ENCODE results near the gene ASH1L.
"Not testable (repeated sequence)": the region's sequence is repeated elsewhere in the genome, so short reads cannot be mapped to it uniquely, and the experiment has no call there.

The ASH1L gene

GRCh38 chr1:155553349-155553748, 9.3 kb downstream of the ASH1L start:
- no peak for DNase-seq

GRCh38 chr1:155548706-155549105, 13.9 kb downstream of the ASH1L start:
- no peak for DNase-seq

GRCh38 chr1:155540000-155540874, 22.4 kb downstream of the ASH1L start:
- DNase-seq, result no peak

GRCh38 chr1:155537193-155537592, 25.4 kb downstream of the ASH1L start:
- no peak for DNase-seq

GRCh38 chr1:155531624-155532023, 31.0 kb downstream of the ASH1L start:
- peak; percentile 39 for DNase-seq

- no peak for DNase-seq
These were observed 32.7 kb downstream of the ASH1L start for GRCh38 chr1:155529929-155530328.

GRCh38 chr1:155529109-155529508, 33.5 kb downstream of the ASH1L start:
- no peak for DNase-seq

- DNase-seq, result no peak
These were observed 34.9 kb downstream of the ASH1L start for GRCh38 chr1:155527677-155528076.

GRCh38 chr1:155526356-155526755, 36.2 kb downstream of the ASH1L start:
- DNase-seq, result no peak

GRCh38 chr1:155522069-155522468, 40.5 kb downstream of the ASH1L start:
- no peak for DNase-seq

GRCh38 chr1:155518484-155518883, 44.1 kb downstream of the ASH1L start:
- DNase-seq, result no peak

- DNase-seq, result peak; percentile 29
These were observed 47.9 kb downstream of the ASH1L start for GRCh38 chr1:155514582-155515187.

- DNase-seq, result no peak
These were observed 49.2 kb downstream of the ASH1L start for GRCh38 chr1:155513300-155513916.

GRCh38 chr1:155511385-155511784, 51.2 kb downstream of the ASH1L start:
- DNase-seq, result not testable (repeated sequence)

GRCh38 chr1:155509064-155509463, 53.5 kb downstream of the ASH1L start:
- DNase-seq, result no peak

GRCh38 chr1:155507945-155508344, 54.7 kb downstream of the ASH1L start:
- peak; percentile 18 for DNase-seq

GRCh38 chr1:155505963-155506362, 56.6 kb downstream of the ASH1L start:
- DNase-seq, result not testable (repeated sequence)

GRCh38 chr1:155504207-155504606, 58.4 kb downstream of the ASH1L start:
- DNase-seq, result peak; percentile 31

- peak; percentile 84 for DNase-seq
These were observed 62.5 kb downstream of the ASH1L start for GRCh38 chr1:155499953-155500639.

- no peak for DNase-seq
These were observed 63.3 kb downstream of the ASH1L start for GRCh38 chr1:155499263-155499662.

- DNase-seq, result not testable (repeated sequence)
These were observed 69.0 kb downstream of the ASH1L start for GRCh38 chr1:155493595-155493994.

- DNase-seq, result not testable (repeated sequence)
These were observed 74.2 kb downstream of the ASH1L start for GRCh38 chr1:155488419-155488818.

- DNase-seq, result no peak
These were observed 75.1 kb downstream of the ASH1L start for GRCh38 chr1:155487541-155487940.

All from OCI-M1 (cell line).